Measurements from ENCODE around the gene CYRIA.

CYRIA gene

GRCh38 chr2:16629044-16629443 lies 36.6 kb downstream of the CYRIA start:
- no peaks in the 10 kb centered on the region for H3K27me3 ChIP-seq (ENCODE audit: insufficient read depth, low read length)
- peaks cover 78% of the 10 kb centered on the region for H3K4me1 ChIP-seq (ENCODE audit: insufficient read depth, low read length, severe bottlenecking)
- H3K4me2 ChIP-seq (ENCODE audit: low read length), result no peak overlapping the region; the same call in 1 of the 2 replicates
- no peak overlapping the region for H3K4me3 ChIP-seq (ENCODE audit: low read depth, low read length, poor library complexity, severe bottlenecking)
- H4K20me1 ChIP-seq (ENCODE audit: insufficient read depth, low read length), result no peaks in the 10 kb centered on the region
- H3K27ac ChIP-seq (ENCODE audit: low read depth, low read length, poor library complexity, severe bottlenecking), result peak overlapping the region; percentile 95
- H3F3A ChIP-seq (ENCODE audit: insufficient read depth, low read length), result no peaks in the 10 kb centered on the region
- no peaks in the 10 kb centered on the region for H3K9me2 ChIP-seq (ENCODE audit: low read depth, low read length)
- H2AFZ ChIP-seq (ENCODE audit: low read length), result no peak overlapping the region
- H3K9me3 ChIP-seq (ENCODE audit: low read length), result no peaks in the 10 kb centered on the region
- no peaks in the 10 kb centered on the region for H3K36me3 ChIP-seq (ENCODE audit: insufficient read depth, low read length)
- H3K79me2 ChIP-seq (ENCODE audit: insufficient read depth, low read length), result no peaks in the 10 kb centered on the region
- peak overlapping the region; percentile 46; the same call in 1 of the 2 replicates for H3K9ac ChIP-seq (ENCODE audit: low read length)
- no peak for TF ChIP-seq CTCF (IDR thresholded peaks at IDR 0.05; ENCODE audit: low read length)
- no peak for TF ChIP-seq EZH2 (IDR thresholded peaks at IDR 0.05; ENCODE audit: borderline replicate concordance, low read length)

- Histone ChIP-seq H3K9me2 (ENCODE audit: low read depth, low read length) (no peaks in the 10 kb centered on the region), H3F3A (ENCODE audit: insufficient read depth, low read length) (no peaks in the 10 kb centered on the region), H3K4me1 (ENCODE audit: insufficient read depth, low read length, severe bottlenecking) (peaks cover 85% of the 10 kb centered on the region), H3K9ac (ENCODE audit: low read length) (peak overlapping the region; percentile 46; the same call in 1 of the 2 replicates), H3K27me3 (ENCODE audit: insufficient read depth, low read length) (no peaks in the 10 kb centered on the region), H3K79me2 (ENCODE audit: insufficient read depth, low read length) (no peaks in the 10 kb centered on the region), H2AFZ (ENCODE audit: low read length) (no peak overlapping the region), H3K27ac (ENCODE audit: low read depth, low read length, poor library complexity, severe bottlenecking) (peak overlapping the region; percentile 95), H4K20me1 (ENCODE audit: insufficient read depth, low read length) (no peaks in the 10 kb centered on the region), H3K36me3 (ENCODE audit: insufficient read depth, low read length) (no peaks in the 10 kb centered on the region), H3K4me3 (ENCODE audit: low read depth, low read length, poor library complexity, severe bottlenecking) (no peak overlapping the region), H3K9me3 (ENCODE audit: low read length) (no peaks in the 10 kb centered on the region), H3K4me2 (ENCODE audit: low read length) (peak overlapping the region; percentile 17; the same call in 1 of the 2 replicates)
- no peak for TF ChIP-seq EZH2 (IDR thresholded peaks at IDR 0.05; ENCODE audit: borderline replicate concordance, low read length)
- no peak for TF ChIP-seq CTCF (IDR thresholded peaks at IDR 0.05; ENCODE audit: low read length)
Measured at GRCh38 chr2:16628314-16628713, 37.3 kb downstream of the CYRIA start.

- Histone ChIP-seq H3K27me3 (ENCODE audit: insufficient read depth, low read length) (no peaks in the 10 kb centered on the region), H3K4me2 (ENCODE audit: low read length) (peak overlapping the region; percentile 55; the same call in 1 of the 2 replicates), H3K9me2 (ENCODE audit: low read depth, low read length) (no peaks in the 10 kb centered on the region), H3K27ac (ENCODE audit: low read depth, low read length, poor library complexity, severe bottlenecking) (peak overlapping the region; percentile 95), H3K4me3 (ENCODE audit: low read depth, low read length, poor library complexity, severe bottlenecking) (no peak overlapping the region), H3F3A (ENCODE audit: insufficient read depth, low read length) (no peaks in the 10 kb centered on the region), H2AFZ (ENCODE audit: low read length) (no peak overlapping the region), H3K4me1 (ENCODE audit: insufficient read depth, low read length, severe bottlenecking) (peaks cover 98% of the 10 kb centered on the region), H3K79me2 (ENCODE audit: insufficient read depth, low read length) (no peaks in the 10 kb centered on the region), H3K9me3 (ENCODE audit: low read length) (no peaks in the 10 kb centered on the region), H3K36me3 (ENCODE audit: insufficient read depth, low read length) (peaks cover under 1% of the 10 kb centered on the region; the same call in 1 of the 2 replicates), H4K20me1 (ENCODE audit: insufficient read depth, low read length) (no peaks in the 10 kb centered on the region), H3K9ac (ENCODE audit: low read length) (peak overlapping the region; percentile 50; the same call in 1 of the 2 replicates)
- TF ChIP-seq EZH2 (IDR thresholded peaks at IDR 0.05; ENCODE audit: borderline replicate concordance, low read length), result no peak
- no peak for TF ChIP-seq CTCF (IDR thresholded peaks at IDR 0.05; ENCODE audit: low read length)
Measured at GRCh38 chr2:16626997-16627605, 38.5 kb downstream of the CYRIA start.
